Transverse colon (tissue), 4 donors: ENCODE measurements around the gene MDP1.

Experiments used
- POLR2AphosphoS5 ChIP-seq, 3 donors: sonication (generic); formaldehyde crosslinking; IDR thresholded peaks; one replicate each; pipeline ENCODE4 v1.6.1; 2016; ENCODE audit warnings: antibody characterized with exemption in 3 of 3
- TF ChIP-seq, protein P1 (sequence below), 5 experiments: fragments of 200-600 bp in 3 of 5; fragments of 450-650 bp in 2 of 5; sonication (generic) in 3 of 5; IDR thresholded peaks; 1 replicate in 2 of 5; 2 replicates in 3 of 5; pipeline ENCODE4 v1.5.1; 2016 to 2017; ENCODE audit warnings: antibody characterized with exemption in 5 of 5, inconsistent platforms in 3 of 5, mild to moderate bottlenecking in 2 of 5, moderate library complexity in 1 of 5

DNA sequence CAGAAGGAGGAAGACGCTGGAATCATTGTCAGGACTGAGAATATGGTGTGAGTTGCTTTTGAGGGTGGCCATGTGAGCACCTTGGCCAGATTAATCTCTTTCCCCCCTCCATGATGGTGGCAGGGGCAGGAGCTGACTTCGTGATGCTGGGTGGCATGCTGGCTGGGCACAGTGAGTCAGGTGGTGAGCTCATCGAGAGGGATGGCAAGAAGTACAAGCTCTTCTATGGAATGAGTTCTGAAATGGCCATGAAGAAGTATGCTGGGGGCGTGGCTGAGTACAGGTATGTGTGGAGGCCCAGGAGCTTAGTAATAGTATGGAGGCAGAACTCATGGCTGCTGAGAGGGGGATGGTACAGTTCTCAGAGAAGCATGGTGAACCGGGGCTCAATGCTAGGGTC is 22.3 kb upstream of the MDP1 start:
- TF ChIP-seq, protein P1, sequence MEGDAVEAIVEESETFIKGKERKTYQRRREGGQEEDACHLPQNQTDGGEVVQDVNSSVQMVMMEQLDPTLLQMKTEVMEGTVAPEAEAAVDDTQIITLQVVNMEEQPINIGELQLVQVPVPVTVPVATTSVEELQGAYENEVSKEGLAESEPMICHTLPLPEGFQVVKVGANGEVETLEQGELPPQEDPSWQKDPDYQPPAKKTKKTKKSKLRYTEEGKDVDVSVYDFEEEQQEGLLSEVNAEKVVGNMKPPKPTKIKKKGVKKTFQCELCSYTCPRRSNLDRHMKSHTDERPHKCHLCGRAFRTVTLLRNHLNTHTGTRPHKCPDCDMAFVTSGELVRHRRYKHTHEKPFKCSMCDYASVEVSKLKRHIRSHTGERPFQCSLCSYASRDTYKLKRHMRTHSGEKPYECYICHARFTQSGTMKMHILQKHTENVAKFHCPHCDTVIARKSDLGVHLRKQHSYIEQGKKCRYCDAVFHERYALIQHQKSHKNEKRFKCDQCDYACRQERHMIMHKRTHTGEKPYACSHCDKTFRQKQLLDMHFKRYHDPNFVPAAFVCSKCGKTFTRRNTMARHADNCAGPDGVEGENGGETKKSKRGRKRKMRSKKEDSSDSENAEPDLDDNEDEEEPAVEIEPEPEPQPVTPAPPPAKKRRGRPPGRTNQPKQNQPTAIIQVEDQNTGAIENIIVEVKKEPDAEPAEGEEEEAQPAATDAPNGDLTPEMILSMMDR (IDR thresholded peaks at IDR 0.05): no peak
- no peak for TF ChIP-seq POLR2AphosphoS5 (IDR thresholded peaks at IDR 0.05)
